Testis (tissue), 2 donors: ENCODE data around the gene PTPN3.

Experiments used
- CTCF ChIP-seq, 3 experiments: fragments of 450-650 bp in 2 of 3; fragments of 200-600 bp in 1 of 3; sonication (generic) in 1 of 3; IDR thresholded peaks; one replicate each; pipeline ENCODE4 v1.5.1; 2016 to 2019; ENCODE audit warnings: antibody characterized with exemption in 3 of 3, mild to moderate bottlenecking in 2 of 3, moderate library complexity in 1 of 3
- POLR2A ChIP-seq: fragments of 450-650 bp; IDR thresholded peaks from one replicate; pipeline ENCODE4 v1.6.1; 2017; ENCODE audit warnings: antibody characterized with exemption, mild to moderate bottlenecking, moderate library complexity

DNA sequence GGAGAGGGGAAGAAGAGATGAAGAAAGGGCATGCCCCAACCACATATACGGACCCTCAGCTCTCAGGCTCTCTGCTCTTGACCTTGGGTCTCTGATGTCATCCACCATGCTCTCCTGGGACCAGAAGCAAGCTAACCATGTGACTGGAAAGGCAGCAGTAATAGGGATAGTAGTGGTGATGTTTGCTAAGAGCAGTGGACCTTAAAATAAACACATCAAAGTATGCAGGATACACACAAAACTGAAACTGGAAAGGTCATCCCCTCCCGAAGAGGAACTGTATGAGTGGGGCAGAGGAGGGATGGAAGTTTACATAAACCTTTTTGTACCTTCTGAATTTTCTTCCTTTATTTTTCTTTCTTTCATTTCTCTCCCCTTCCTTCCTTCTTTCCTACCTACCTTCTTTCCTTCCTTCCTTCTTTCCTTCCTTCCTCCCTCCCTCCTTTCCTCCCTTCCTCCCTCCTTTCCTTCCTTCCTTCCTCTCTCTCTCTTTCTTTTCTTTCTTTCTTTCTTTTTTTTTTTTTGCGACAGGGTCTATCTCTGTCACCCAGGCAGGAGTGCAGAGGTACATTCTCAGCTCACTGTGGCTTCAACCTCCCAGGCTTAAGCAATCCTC, 8.1 kb upstream of the PTPN3 start:
- TF ChIP-seq CTCF (IDR thresholded peaks at IDR 0.05) = no peak
- TF ChIP-seq POLR2A = no peak
